Esophagus squamous epithelium (tissue), 5 donors: Measurements from ENCODE around the gene FIGN. TPM values are rescaled to one million over a fixed set of nuclear protein-coding genes. Genes with fewer than 3 reads are reported as not detected.

Source experiments
- DNase-seq: peaks from one replicate; lab custom pipeline; 2025; lab: John Stamatoyannopoulos, UW
- H3K27ac ChIP-seq, 4 donors: fragments of 200-600 bp; sonication (generic); one replicate each; pipeline ENCODE4 v1.5.1; 2016 to 2019; ENCODE audit warnings: mild to moderate bottlenecking in 1 of 4
- H3K27me3 ChIP-seq, 4 donors: fragments of 200-600 bp; sonication (generic); 1 replicate in 3 of 4; 2 replicates in 1 of 4; pipeline versions ENCODE4 v1.5.1 to v1.6.0; 2017 to 2021; ENCODE audit warnings: antibody characterized with exemption in 1 of 4
- H3K36me3 ChIP-seq, 3 donors: fragments of 200-600 bp; sonication (generic); one replicate each; pipeline ENCODE4 v1.5.1; 2016 to 2019
- H3K4me1 ChIP-seq, 3 donors: fragments of 200-600 bp; sonication (generic); one replicate each; pipeline ENCODE4 v1.5.1; 2017 to 2019
- H3K4me3 ChIP-seq, 4 donors: fragments of 200-600 bp; sonication (generic); 1 replicate in 3 of 4; 2 replicates in 1 of 4; pipeline ENCODE4 v1.5.1; 2016 to 2019; ENCODE audit warnings: mild to moderate bottlenecking in 2 of 4, moderate library complexity in 1 of 4
- H3K9me3 ChIP-seq, 3 donors: fragments of 200-600 bp; sonication (generic); one replicate each; pipeline ENCODE4 v1.5.1; 2016 to 2019
- POLR2A ChIP-seq, 4 donors: fragments of 450-650 bp; IDR thresholded peaks; one replicate each; pipeline ENCODE4 v1.6.1; 2017; ENCODE audit warnings: antibody characterized with exemption in 4 of 4, mild to moderate bottlenecking in 4 of 4, moderate library complexity in 3 of 4
- WGBS, 2 donors: methylation state at CpG; one replicate each; pipeline ENCODE4 v1.1.5; 2018; 5-methylcytosine and 5-hydroxymethylcytosine counted together
- intact Hi-C: fragments of 100-400 bp; cut with DNase I; formaldehyde crosslinking; loops from one replicate; pipeline ENCODE4 v1.15.0; 2022
- total RNA-seq, 4 donors: library from RNA; depleted of rRNA; stranded (reverse); fragments of >200 nt; gene quantifications; one replicate each; pipeline ENCODE4 v1.1.0, GENCODE V29; 2016
- TF ChIP-seq, protein P1 (sequence below), 6 experiments: fragments of 450-650 bp in 4 of 6; fragments of 200-600 bp in 2 of 6; sonication (generic) in 2 of 6; IDR thresholded peaks; one replicate each; pipeline ENCODE4 v1.5.1; 2016 to 2019; ENCODE audit warnings: antibody characterized with exemption in 6 of 6, mild to moderate bottlenecking in 4 of 6, moderate library complexity in 4 of 6
- donor health status: DM: yes; HTN: yes; CAD: no.

FIGN gene
- total RNA-seq, 4 donors from 2014 or later, result 0.38 to 2.1 (median 1.8) TPM

DNA sequence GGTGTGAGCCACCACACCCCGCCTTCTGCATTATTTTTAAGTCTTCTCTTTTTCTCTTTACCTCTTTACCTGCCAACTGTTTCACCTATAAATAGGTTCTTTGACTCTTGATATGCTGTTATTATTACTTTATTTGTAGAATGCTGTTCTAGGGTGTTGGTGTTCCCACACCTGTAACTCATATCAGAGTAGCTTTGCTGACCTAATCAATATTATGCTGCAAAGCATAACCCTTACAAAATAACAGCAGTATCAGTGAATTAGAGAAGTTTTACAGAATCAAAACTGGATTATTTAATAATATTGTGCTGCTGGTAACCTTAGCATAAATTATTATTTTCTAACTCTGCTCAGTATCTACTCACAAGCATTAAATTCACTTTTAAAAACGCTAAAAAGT lies 161.5 kb downstream of the FIGN start:
- Histone ChIP-seq H3K9me3 (no peaks in the 10 kb centered on the region), H3K4me3 (no peak overlapping the region), H3K27ac (no peak overlapping the region), H3K4me1 (no peaks in the 10 kb centered on the region), H3K36me3 (no peaks in the 10 kb centered on the region), H3K27me3 (no peaks in the 10 kb centered on the region)
- TF ChIP-seq POLR2A (IDR thresholded peaks at IDR 0.05), result no peak
- TF ChIP-seq, protein P1, sequence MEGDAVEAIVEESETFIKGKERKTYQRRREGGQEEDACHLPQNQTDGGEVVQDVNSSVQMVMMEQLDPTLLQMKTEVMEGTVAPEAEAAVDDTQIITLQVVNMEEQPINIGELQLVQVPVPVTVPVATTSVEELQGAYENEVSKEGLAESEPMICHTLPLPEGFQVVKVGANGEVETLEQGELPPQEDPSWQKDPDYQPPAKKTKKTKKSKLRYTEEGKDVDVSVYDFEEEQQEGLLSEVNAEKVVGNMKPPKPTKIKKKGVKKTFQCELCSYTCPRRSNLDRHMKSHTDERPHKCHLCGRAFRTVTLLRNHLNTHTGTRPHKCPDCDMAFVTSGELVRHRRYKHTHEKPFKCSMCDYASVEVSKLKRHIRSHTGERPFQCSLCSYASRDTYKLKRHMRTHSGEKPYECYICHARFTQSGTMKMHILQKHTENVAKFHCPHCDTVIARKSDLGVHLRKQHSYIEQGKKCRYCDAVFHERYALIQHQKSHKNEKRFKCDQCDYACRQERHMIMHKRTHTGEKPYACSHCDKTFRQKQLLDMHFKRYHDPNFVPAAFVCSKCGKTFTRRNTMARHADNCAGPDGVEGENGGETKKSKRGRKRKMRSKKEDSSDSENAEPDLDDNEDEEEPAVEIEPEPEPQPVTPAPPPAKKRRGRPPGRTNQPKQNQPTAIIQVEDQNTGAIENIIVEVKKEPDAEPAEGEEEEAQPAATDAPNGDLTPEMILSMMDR (IDR thresholded peaks at IDR 0.05), result no peak
- 80 to 86% methylated on average over 2 of the region's 2 CpGs for WGBS, 2 donors
- intact Hi-C loops, result no loop called here
- no peak for DNase-seq

DNA sequence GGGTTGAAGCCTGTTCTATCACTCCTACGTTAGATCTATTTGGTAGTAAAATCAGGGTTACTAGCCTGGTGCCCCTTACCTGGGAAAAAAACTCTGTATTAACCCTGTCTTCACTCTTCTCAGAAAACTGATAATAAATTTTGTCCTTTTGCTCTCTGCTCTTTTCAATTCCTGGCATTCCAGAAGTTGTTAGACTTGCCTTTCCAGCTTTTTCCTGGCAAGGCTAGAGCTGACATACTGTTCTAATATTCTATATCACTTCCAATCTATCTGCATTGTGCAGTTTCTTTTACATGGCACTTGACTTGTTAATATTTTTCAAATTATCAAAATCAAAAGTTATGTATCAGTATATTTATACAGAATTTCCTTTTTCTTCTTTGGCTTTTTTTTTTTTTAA lies 162.2 kb downstream of the FIGN start:
- TF ChIP-seq POLR2A (IDR thresholded peaks at IDR 0.05), result no peak
- TF ChIP-seq, protein P1 (IDR thresholded peaks at IDR 0.05), result no peak
- no peak for DNase-seq
- Histone ChIP-seq H3K4me3 (no peak overlapping the region), H3K36me3 (no peaks in the 10 kb centered on the region), H3K9me3 (no peaks in the 10 kb centered on the region), H3K4me1 (no peaks in the 10 kb centered on the region), H3K27me3 (no peaks in the 10 kb centered on the region), H3K27ac (no peak overlapping the region)
- intact Hi-C loops, result no loop called here
- 44 to 70% methylated on average over 1 of the region's 1 CpG for WGBS, 2 donors

DNA sequence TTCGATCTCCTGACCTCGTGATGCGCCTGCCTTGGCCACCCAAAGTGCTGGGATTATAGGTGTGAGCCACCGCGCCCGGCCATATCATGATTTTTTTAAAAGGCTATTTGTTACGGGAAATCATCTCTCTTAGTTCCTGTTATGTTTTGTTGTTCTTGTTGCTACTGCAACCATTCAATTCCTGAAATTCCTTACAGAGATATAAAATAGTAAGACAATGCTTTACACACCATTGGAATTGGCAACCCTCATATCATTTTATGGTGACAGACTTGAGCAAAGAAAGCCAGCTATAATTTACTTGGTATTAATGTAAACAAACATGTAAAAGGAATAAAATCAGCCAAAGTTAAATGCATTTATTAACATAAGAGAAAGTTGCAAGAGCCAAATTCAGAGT lies 163.0 kb downstream of the FIGN start:
- Histone ChIP-seq H3K36me3 (no peaks in the 10 kb centered on the region), H3K4me1 (no peaks in the 10 kb centered on the region), H3K27ac (no peak overlapping the region), H3K4me3 (no peak overlapping the region), H3K9me3 (no peaks in the 10 kb centered on the region), H3K27me3 (no peaks in the 10 kb centered on the region)
- DNase-seq, result no peak
- intact Hi-C loops, result no loop called here
- TF ChIP-seq, protein P1 (IDR thresholded peaks at IDR 0.05), result no peak
- TF ChIP-seq POLR2A (IDR thresholded peaks at IDR 0.05), result no peak
- WGBS, 2 donors, result 87 to 96% methylated on average over 7 of the region's 7 CpGs

DNA sequence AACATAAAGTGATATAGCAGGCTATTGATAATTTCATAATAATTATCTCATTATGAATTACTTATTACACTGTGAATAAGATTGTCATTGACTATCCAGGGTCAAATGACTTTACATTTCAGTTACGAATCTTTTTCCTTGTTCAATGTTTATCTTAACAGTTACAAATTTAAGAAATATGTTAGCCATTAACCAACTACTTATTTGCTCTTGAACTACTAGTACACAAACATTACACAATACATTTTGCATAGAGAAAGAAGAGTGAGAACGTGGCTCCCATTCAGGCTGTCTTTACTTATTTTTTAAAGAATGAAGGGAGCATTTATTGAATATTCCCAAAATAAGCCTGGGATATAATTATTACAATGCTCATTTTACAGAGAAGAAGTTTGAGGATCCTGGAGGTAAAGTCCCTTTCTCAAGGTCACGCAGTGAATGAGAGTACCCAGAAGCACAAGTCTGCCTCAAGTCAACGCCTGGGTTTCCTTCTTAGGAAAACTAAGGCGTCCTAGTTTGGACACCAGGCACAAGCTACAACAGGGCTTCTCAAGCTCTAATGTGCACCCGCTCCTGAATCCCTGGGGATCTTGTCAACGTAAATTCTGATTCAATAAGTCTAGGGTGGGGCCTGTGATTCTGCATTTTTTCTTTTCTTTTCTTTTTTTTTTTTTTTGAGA lies 164.2 kb downstream of the FIGN start:
- H3K27me3 ChIP-seq, result no peaks in the 10 kb centered on the region
- H3K36me3 ChIP-seq, result no peaks in the 10 kb centered on the region
- TF ChIP-seq, protein P1 (IDR thresholded peaks at IDR 0.05), result no peak
- no peak for TF ChIP-seq POLR2A (IDR thresholded peaks at IDR 0.05)
- H3K9me3 ChIP-seq, result no peaks in the 10 kb centered on the region
- 78 to 85% methylated on average over 7 of the region's 7 CpGs for WGBS, 2 donors
- no peak overlapping the region for H3K4me3 ChIP-seq
- H3K27ac ChIP-seq, result no peak overlapping the region
- DNase-seq, result no peak
- intact Hi-C loops, result no loop called here
- no peaks in the 10 kb centered on the region for H3K4me1 ChIP-seq

DNA sequence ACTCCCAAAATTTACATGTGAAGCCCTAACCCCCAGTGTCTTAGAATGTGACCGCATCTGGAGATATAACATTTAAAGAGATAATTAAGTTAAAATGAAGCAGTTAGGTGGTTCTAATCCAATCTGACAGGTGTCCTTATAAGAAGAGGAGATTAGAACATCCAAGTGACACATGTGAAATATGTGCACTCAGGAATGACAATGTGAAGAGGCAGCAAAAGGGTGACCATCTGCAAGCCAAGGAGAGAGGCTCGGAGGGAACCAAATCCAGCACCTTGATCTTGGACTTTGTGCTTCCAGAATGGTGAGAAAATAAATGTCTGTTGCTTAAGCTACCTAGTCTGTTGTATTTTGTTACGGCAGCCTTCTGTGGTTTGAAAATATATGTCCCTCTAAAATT lies 165.4 kb downstream of the FIGN start:
- TF ChIP-seq POLR2A (IDR thresholded peaks at IDR 0.05), result no peak
- TF ChIP-seq, protein P1 (IDR thresholded peaks at IDR 0.05), result no peak
- H3K9me3 ChIP-seq, result no peaks in the 10 kb centered on the region
- no peaks in the 10 kb centered on the region for H3K27me3 ChIP-seq
- no peak overlapping the region for H3K27ac ChIP-seq
- H3K36me3 ChIP-seq, result no peaks in the 10 kb centered on the region
- H3K4me1 ChIP-seq, result no peaks in the 10 kb centered on the region
- DNase-seq, result no peak
- whole genome bisulfite sequencing, 2 donors, result 92 to 93% methylated on average over 3 of the region's 3 CpGs
- intact Hi-C loops, result no loop called here
- H3K4me3 ChIP-seq, result no peak overlapping the region
